K562 (cell line): ENCODE measurements around the gene SH3BP5. TPM values are rescaled to one million over a fixed set of nuclear protein-coding genes. Genes with fewer than 3 reads are reported as not detected.

Source experiments
- CTCF ChIP-seq, 3 experiments: IDR thresholded peaks in 2 of 3; conservative IDR thresholded peaks in 1 of 3; 2 replicates each; pipeline ENCODE4 v1.5.1; 2011 to 2012; ENCODE audit warnings: low read length in 3 of 3, mild to moderate bottlenecking in 3 of 3, control low read depth in 2 of 3, improper control_type of control experiment in 1 of 3, inconsistent platforms in 1 of 3, low read depth in 1 of 3, mixed read lengths in 1 of 3, moderate library complexity in 1 of 3; ENCODE audit not compliant: insufficient read depth in 2 of 3
- FOS ChIP-seq: IDR thresholded peaks from 3 replicates; pipeline ENCODE4 v1.6.1; 2011; ENCODE audit not compliant: insufficient read length; ENCODE audit errors: extremely low read depth
- HDAC6 ChIP-seq: IDR thresholded peaks from 2 replicates; pipeline ENCODE4 v1.6.1; 2012; ENCODE audit warnings: low read depth, mild to moderate bottlenecking, control low read depth, inconsistent platforms, low read length, moderate library complexity
- JUN ChIP-seq, 2 experiments: sonication (generic) in 1 of 2; formaldehyde crosslinking in 1 of 2; IDR thresholded peaks; 2 replicates each; pipeline versions ENCODE4 v1.6.1 to v1.8.0; 2012 to 2022; ENCODE audit warnings: borderline replicate concordance in 2 of 2, mild to moderate bottlenecking in 2 of 2, improper control_type of control experiment in 1 of 2, low read depth in 1 of 2, low read length in 1 of 2, missing genetic modification reagents in 1 of 2
- MCM7 ChIP-seq, 2 experiments: fragments of 450-650 bp; IDR thresholded peaks; 2 replicates each; pipeline ENCODE4 v1.6.1; 2016 to 2018
- NCOA2 ChIP-seq, 2 experiments: fragments of 450-650 bp; IDR thresholded peaks; 2 replicates each; pipeline ENCODE4 v1.6.1; 2018; ENCODE audit warnings: mild to moderate bottlenecking in 2 of 2, moderate library complexity in 1 of 2; ENCODE audit not compliant: partially characterized antibody in 2 of 2
- RBFOX2 ChIP-seq: fragments of 200-400 bp; formaldehyde crosslinking; IDR thresholded peaks from 2 replicates; pipeline ENCODE4 v1.6.1; 2017; ENCODE audit warnings: low read depth, mild to moderate bottlenecking, low read length, moderate library complexity
- SMAD4 ChIP-seq: fragments of 250-450 bp; sonication (Bioruptor Pico); conservative IDR thresholded peaks from 2 replicates; pipeline ENCODE4 v1.8.0; 2021; ENCODE audit warnings: inconsistent platforms, mild to moderate bottlenecking, moderate library complexity
- SMARCB1 ChIP-seq: IDR thresholded peaks from 2 replicates; pipeline ENCODE4 v1.6.1; 2011; ENCODE audit warnings: improper control_type of control experiment, low read depth; ENCODE audit not compliant: insufficient read length
- SPI1 ChIP-seq: IDR thresholded peaks from 2 replicates; pipeline ENCODE4 v1.6.1; 2011; ENCODE audit warnings: low read depth, low read length, control low read depth, borderline replicate concordance
- ZBTB40 ChIP-seq, 2 experiments: fragments of 450-650 bp in 1 of 2; sonication (generic) in 1 of 2; formaldehyde crosslinking in 1 of 2; IDR thresholded peaks; 2 replicates each; pipeline versions ENCODE4 v1.7.1 to v1.9.0; 2016 to 2022; ENCODE audit warnings: inconsistent platforms in 1 of 2, mild to moderate bottlenecking in 1 of 2, missing genetic modification reagents in 1 of 2
- ZNF217 ChIP-seq: sonication (generic); formaldehyde crosslinking; IDR thresholded peaks from 2 replicates; pipeline ENCODE4 v1.8.0; 2022; ENCODE audit warnings: mild to moderate bottlenecking, missing genetic modification reagents
- polyA plus RNA-seq, 8 experiments: library from polyadenylated mRNA; depleted of rRNA in 4 of 8; stranded (reverse) in 5 of 8; unstranded in 3 of 8; fragments of >200 nt; fragmentation: Nextera tagmentation in 2 of 8; fragmentation: Illumina TruSeq in 1 of 8; extraction: Ambion mirVana in 2 of 8; extraction: Trizol in 1 of 8; gene quantifications; 2 replicates each; pipeline versions ENCODE4 v1.2.1 to v1.2.3, GENCODE V29; 2011 to 2014; ENCODE audit warnings: inconsistent platforms in 1 of 8, missing spikeins in 1 of 8
- total RNA-seq, 7 experiments: library from RNA; depleted of rRNA in 6 of 7; stranded (reverse); fragments of >200 nt in 6 of 7; fragmentation: Illumina TruSeq in 2 of 7; extraction: Trizol in 2 of 7; gene quantifications; 2 replicates each; pipeline versions ENCODE4 v1.2.1 to v1.2.3, GENCODE V29; 2011 to 2021; ENCODE audit warnings: low replicate concordance in 1 of 7

SH3BP5 gene
- total and polyA plus RNA-seq, 9 of the 15 experiments (the other 6 are each of a cell fraction or from before 2014, with no cell fraction given), result 2.9 to 29.0 (median 14.9) TPM

- TF ChIP-seq SMAD4 (CRISPR knock-in tag) (no peak), SMARCB1 (no peak), JUN (IDR thresholded peaks at IDR 0.05; ENCODE audit: borderline replicate concordance, low read depth, low read length) (peak; percentile 87; the same call in 1 of the 2 replicates), JUN (CRISPR knock-in tag; IDR thresholded peaks at IDR 0.05; ENCODE audit: borderline replicate concordance) (no peak), ZBTB40 (IDR thresholded peaks at IDR 0.05) (peak; percentile 62), ZBTB40 (CRISPR knock-in tag; IDR thresholded peaks at IDR 0.05) (no peak), SPI1 (peak; percentile 95), CTCF (IDR thresholded peaks at IDR 0.05 in 2 of 3, conservative IDR thresholded peaks at IDR 0.05 in 1 of 3; ENCODE audit: insufficient read depth in 2 of 3, low read depth in 1 of 3, low read length in 3 of 3) (peak in 1 of 3 experiments; percentile 31; a peak in 2 of 6 replicates), MCM7 (IDR thresholded peaks at IDR 0.05) (no peak), NCOA2 (IDR thresholded peaks at IDR 0.05; ENCODE audit: partially characterized antibody in 2 of 2) (no peak), FOS (peak; percentile 27), ZNF217 (CRISPR knock-in tag) (no peak), RBFOX2 (no peak), HDAC6 (no peak)
These were observed 31.9 kb downstream of the SH3BP5 start (continued) for GRCh38 chr3:15300323-15301078.
